OCI-LY7 (cell line): ENCODE data around the gene LRIG1. TPM values are rescaled to one million over a fixed set of nuclear protein-coding genes. Genes with fewer than 3 reads are reported as not detected.
A peak's percentile ranks its signal among the peaks of the same experiment; 100 is the strongest.

Source experiments
- BruUV-seq: library from RNA; stranded (reverse); fragments of 400-500 nt; replicated peaks from 2 replicates; lab custom pipeline; 2021; lab: Mats Ljungman, UMichigan
- CTCF ChIA-PET: fragments of 300-600 bp; sonication (Branson Sonifier 250); formaldehyde crosslinking; loops from one replicate; lab custom pipeline; 2022; ENCODE audit warnings: antibody characterized with exemption; ENCODE audit not compliant: unreplicated experiment; lab: Charles Lee
- POLR2A ChIA-PET: fragments of 300-600 bp; sonication (Branson Sonifier 250); formaldehyde crosslinking; loops from one replicate; lab custom pipeline; 2022; ENCODE audit warnings: antibody characterized with exemption; lab: Charles Lee
- DNase-seq: peaks from one replicate; pipeline ENCODE4 v3.0.0-alpha.2; 2015; ENCODE audit warnings: low spot score
- H2AFZ ChIP-seq: fragments of 200-600 bp; sonication (generic), shearing (Covaris generic); 2 replicates; pipeline ENCODE4 v1.6.1; 2014; ENCODE audit warnings: mild to moderate bottlenecking, antibody characterized with exemption, low read length, moderate library complexity
- H3K27ac ChIP-seq: fragments of 200-600 bp; sonication (generic); 2 replicates; pipeline ENCODE4 v1.5.1; 2014; ENCODE audit warnings: mixed run types, low read depth, mild to moderate bottlenecking, moderate library complexity, low read length, inconsistent platforms; ENCODE audit not compliant: poor library complexity, severe bottlenecking
- H3K36me3 ChIP-seq: fragments of 200-600 bp; sonication (generic); 2 replicates; pipeline ENCODE4 v1.6.1; 2014; ENCODE audit warnings: mild to moderate bottlenecking, antibody characterized with exemption, low read length, moderate library complexity, mixed read lengths; ENCODE audit not compliant: insufficient read depth
- H3K4me1 ChIP-seq: fragments of 200-600 bp; sonication (generic); 2 replicates; pipeline ENCODE4 v1.5.1; 2014; ENCODE audit warnings: mild to moderate bottlenecking, low read length; ENCODE audit not compliant: insufficient read depth, poor library complexity, severe bottlenecking
- H3K4me2 ChIP-seq: fragments of 200-600 bp; sonication (generic); 2 replicates; pipeline ENCODE4 v1.6.1; 2014; ENCODE audit warnings: mild to moderate bottlenecking, low read length
- H3K4me3 ChIP-seq: fragments of 200-600 bp; sonication (generic); 2 replicates; pipeline ENCODE4 v1.5.1; 2014; ENCODE audit warnings: mild to moderate bottlenecking, low read depth, low read length; ENCODE audit not compliant: poor library complexity, severe bottlenecking
- H3K79me2 ChIP-seq: fragments of 200-600 bp; sonication (generic); 2 replicates; pipeline ENCODE4 v1.6.1; 2016; ENCODE audit warnings: low read depth, mild to moderate bottlenecking, low read length, moderate library complexity, mixed read lengths; ENCODE audit not compliant: insufficient read depth
- H3K9me2 ChIP-seq: fragments of 200-600 bp; sonication (generic); 2 replicates; pipeline ENCODE4 v1.6.1; 2016; ENCODE audit warnings: mild to moderate bottlenecking, low read length, mixed read lengths; ENCODE audit not compliant: insufficient read depth
- H3K9me3 ChIP-seq: fragments of 200-600 bp; sonication (generic); 2 replicates; pipeline ENCODE4 v1.6.1; 2014; ENCODE audit warnings: mild to moderate bottlenecking, mixed run types, low read length, mixed read lengths
- H4K20me1 ChIP-seq: fragments of 200-600 bp; sonication (generic); 2 replicates; pipeline ENCODE4 v1.6.1; 2014; ENCODE audit warnings: mild to moderate bottlenecking, antibody characterized with exemption, low read length, moderate library complexity, mixed read lengths; ENCODE audit not compliant: insufficient read depth
- EZH2phosphoT487 ChIP-seq: fragments of 200-600 bp; sonication (generic); IDR thresholded peaks from 2 replicates; pipeline ENCODE4 v1.6.1; 2018; ENCODE audit warnings: low read depth, borderline replicate concordance, mild to moderate bottlenecking, mixed run types, antibody characterized with exemption, low read length, moderate library complexity, mixed read lengths
- intact Hi-C: fragments of 100-400 bp; cut with micrococcal nuclease; formaldehyde crosslinking; loops from one replicate; pipeline ENCODE4 v1.10.0; 2022; ENCODE audit not compliant: unreplicated experiment
- total RNA-seq, 2 experiments: library from RNA; depleted of rRNA in 1 of 2; stranded (reverse); fragments of >200 nt in 1 of 2; shearing (Covaris generic) in 1 of 2; gene quantifications; 2 replicates each; pipeline ENCODE4 v1.2.3, GENCODE V29; 2014 to 2022
- TF ChIP-seq, protein P1 (sequence below): fragments of 200-600 bp; sonication (generic); conservative IDR thresholded peaks from 2 replicates; pipeline ENCODE4 v1.5.1; 2014; ENCODE audit warnings: mild to moderate bottlenecking, antibody characterized with exemption, low read length, moderate library complexity, mixed read lengths

Gene LRIG1
- total RNA-seq, 2 experiments from 2014 or later: 84.2 to 115 TPM

DNA sequence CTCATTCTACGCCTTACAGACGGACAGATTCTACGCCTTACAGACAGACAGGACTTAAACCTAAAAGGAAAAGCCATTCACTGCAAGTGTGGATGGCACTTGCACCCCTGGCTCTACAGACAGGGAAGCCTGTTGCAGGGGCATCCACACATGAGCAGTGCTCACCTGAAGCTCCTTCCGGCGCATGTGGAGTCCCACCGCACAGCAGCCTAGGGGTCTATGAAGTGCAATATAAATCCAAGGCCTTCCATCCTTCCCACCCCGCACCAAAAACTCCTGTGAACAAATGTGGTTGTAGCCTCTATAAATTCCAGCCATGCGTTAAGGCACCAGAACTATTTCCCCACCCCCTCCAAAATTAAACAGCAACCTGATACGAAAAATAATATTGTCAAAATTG is 121.3 kb downstream of the LRIG1 start:
- H2AFZ ChIP-seq: no peak overlapping the region
- no peaks in the 10 kb centered on the region for H3K79me2 ChIP-seq
- H4K20me1 ChIP-seq: no peaks in the 10 kb centered on the region
- H3K27ac ChIP-seq: no peak overlapping the region
- no peak for DNase-seq
- no peak overlapping the region for H3K4me2 ChIP-seq
- no TSS peak for BruUV-seq
- H3K9me2 ChIP-seq: no peaks in the 10 kb centered on the region
- intact Hi-C loops: loop anchor here (5.0 kb wide), 1 partner anchor 122 kb away; no protein-coding TSS in a partner anchor
- no peak overlapping the region for H3K4me3 ChIP-seq
- CTCF ChIA-PET: no interaction called here
- H3K9me3 ChIP-seq: no peaks in the 10 kb centered on the region
- TF ChIP-seq EZH2phosphoT487: no peak
- TF ChIP-seq, protein P1, sequence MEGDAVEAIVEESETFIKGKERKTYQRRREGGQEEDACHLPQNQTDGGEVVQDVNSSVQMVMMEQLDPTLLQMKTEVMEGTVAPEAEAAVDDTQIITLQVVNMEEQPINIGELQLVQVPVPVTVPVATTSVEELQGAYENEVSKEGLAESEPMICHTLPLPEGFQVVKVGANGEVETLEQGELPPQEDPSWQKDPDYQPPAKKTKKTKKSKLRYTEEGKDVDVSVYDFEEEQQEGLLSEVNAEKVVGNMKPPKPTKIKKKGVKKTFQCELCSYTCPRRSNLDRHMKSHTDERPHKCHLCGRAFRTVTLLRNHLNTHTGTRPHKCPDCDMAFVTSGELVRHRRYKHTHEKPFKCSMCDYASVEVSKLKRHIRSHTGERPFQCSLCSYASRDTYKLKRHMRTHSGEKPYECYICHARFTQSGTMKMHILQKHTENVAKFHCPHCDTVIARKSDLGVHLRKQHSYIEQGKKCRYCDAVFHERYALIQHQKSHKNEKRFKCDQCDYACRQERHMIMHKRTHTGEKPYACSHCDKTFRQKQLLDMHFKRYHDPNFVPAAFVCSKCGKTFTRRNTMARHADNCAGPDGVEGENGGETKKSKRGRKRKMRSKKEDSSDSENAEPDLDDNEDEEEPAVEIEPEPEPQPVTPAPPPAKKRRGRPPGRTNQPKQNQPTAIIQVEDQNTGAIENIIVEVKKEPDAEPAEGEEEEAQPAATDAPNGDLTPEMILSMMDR: no peak
- H3K4me1 ChIP-seq: no peaks in the 10 kb centered on the region
- H3K36me3 ChIP-seq: peaks cover 99% of the 10 kb centered on the region
- POLR2A ChIA-PET: no interaction called here

DNA sequence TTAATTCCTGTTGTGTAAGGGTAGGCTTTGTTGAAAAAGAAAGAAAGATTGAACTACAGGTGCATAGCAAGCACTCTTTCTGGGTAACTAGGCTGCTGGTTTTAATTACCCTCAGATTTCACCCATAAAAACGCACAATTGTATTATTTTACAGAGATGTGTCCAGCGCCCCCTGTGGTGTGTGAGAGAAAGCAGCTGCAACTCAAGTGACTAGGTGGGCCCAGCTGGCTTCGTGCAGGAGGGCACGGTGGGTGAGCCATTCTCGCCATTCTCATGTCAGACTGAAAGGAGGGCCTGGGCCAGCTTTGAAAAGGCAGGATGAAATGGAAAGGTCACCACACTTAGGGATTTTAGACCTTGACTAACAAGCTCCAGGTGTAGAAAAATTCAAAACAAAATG is 122.6 kb downstream of the LRIG1 start:
- no peaks in the 10 kb centered on the region for H4K20me1 ChIP-seq
- no peaks in the 10 kb centered on the region for H3K9me2 ChIP-seq
- H3K4me1 ChIP-seq: no peaks in the 10 kb centered on the region
- H3K27ac ChIP-seq: no peak overlapping the region
- POLR2A ChIA-PET: interaction anchor here (0.8 kb wide), 1 partner anchor 59 kb away, joined by 3 read pairs; no protein-coding TSS in a partner anchor
- H2AFZ ChIP-seq: no peak overlapping the region
- TF ChIP-seq, protein P1: peak; percentile 86
- TF ChIP-seq EZH2phosphoT487: no peak
- no peaks in the 10 kb centered on the region for H3K9me3 ChIP-seq
- no peak overlapping the region for H3K4me3 ChIP-seq
- DNase-seq: peak; percentile 57
- BruUV-seq: no TSS peak
- H3K4me2 ChIP-seq: no peak overlapping the region
- peaks cover 99% of the 10 kb centered on the region for H3K36me3 ChIP-seq
- CTCF ChIA-PET: no interaction called here
- no peaks in the 10 kb centered on the region for H3K79me2 ChIP-seq
- intact Hi-C loops: loop anchor here (5.0 kb wide), 1 partner anchor 121 kb away; no protein-coding TSS in a partner anchor

DNA sequence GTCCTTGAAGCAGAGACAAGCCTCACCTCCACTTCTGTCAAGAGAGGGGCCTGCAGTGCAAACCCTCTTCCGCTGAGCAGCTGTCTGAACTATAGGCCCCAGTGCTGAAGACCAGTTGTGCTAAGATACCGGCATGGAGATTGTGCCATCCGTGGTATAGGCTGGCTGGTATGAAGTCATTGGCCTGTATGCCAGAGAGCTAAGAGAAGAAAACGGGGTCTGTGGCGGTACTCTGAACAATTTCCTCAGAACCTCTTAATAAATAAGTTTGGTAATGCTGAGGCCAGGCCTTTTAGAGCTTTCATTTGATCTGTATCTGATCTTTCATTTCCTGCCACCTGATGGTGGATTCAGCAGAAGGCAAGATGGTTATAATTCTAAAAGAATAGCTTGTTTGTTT is 123.0 kb downstream of the LRIG1 start:
- no peak overlapping the region for H2AFZ ChIP-seq
- no TSS peak for BruUV-seq

More for the DNA sequence above, 123.0 kb downstream of the LRIG1 start:
- Histone ChIP-seq H3K27ac (no peak overlapping the region), H4K20me1 (no peaks in the 10 kb centered on the region), H3K4me3 (no peak overlapping the region), H3K4me1 (no peaks in the 10 kb centered on the region), H3K9me3 (no peaks in the 10 kb centered on the region), H3K79me2 (no peaks in the 10 kb centered on the region), H3K4me2 (no peak overlapping the region), H3K9me2 (no peaks in the 10 kb centered on the region), H3K36me3 (peaks cover 99% of the 10 kb centered on the region)
- no peak for DNase-seq
- TF ChIP-seq EZH2phosphoT487: no peak
- TF ChIP-seq, protein P1: no peak
- ChIA-PET CTCF (interaction anchor here (0.5 kb wide), 1 partner anchor 109 kb away, joined by 4 read pairs; no protein-coding TSS in a partner anchor), POLR2A (interaction anchor here (0.8 kb wide), 1 partner anchor 59 kb away, joined by 3 read pairs; no protein-coding TSS in a partner anchor)
- intact Hi-C loops: loop anchor here (5.0 kb wide), 1 partner anchor 120 kb away; no protein-coding TSS in a partner anchor
